Measurements from ENCODE around the gene ITGB2.

Gene ITGB2

DNA sequence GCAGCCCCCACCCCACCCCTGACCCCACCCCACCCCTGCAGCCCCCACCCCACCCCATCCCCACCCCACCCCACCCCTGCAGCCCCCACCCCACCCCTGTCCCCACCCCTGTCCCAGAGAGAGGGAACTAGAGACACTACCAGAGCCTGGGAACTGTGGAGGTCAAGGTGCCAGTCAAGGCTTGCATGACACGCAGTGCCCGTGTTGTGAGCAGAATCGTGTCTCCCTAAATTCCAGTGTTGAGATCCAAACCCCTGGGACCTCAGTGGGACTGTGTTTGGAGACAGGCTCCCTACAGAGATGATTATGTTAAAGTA, 84.4 kb downstream of the ITGB2 start:
- Mint-ChIP-seq H3K9me3 (no peaks in the 10 kb centered on the region), H3K4me1 (ENCODE audit: low read depth) (peaks cover 34% of the 10 kb centered on the region), H3K4me3 (no peak overlapping the region), H3K27ac (no peak overlapping the region), H3K36me3 (ENCODE audit: low read depth) (no peaks in the 10 kb centered on the region), H3K27me3 (peaks cover 8% of the 10 kb centered on the region)
- intact Hi-C loops (cut with micrococcal nuclease) = no loop called here

Measured in dendritic cell treated with granulocyte-macrophage colony-stimulating factor and Interleukin-4, amounts not matched to agents 40 ng/mL and 50 ng/mL, for 4 days (primary cell).